HL-60 (cell line): ENCODE results near the gene PILRB.
"Not testable (repeated sequence)": the region's sequence is repeated elsewhere in the genome, so short reads cannot be mapped to it uniquely, and the experiment has no call there.

Experiments
- GABPA ChIP-seq: IDR thresholded peaks from 2 replicates; pipeline ENCODE4 v1.6.1; 2012; ENCODE audit warnings: low read depth
- POLR2AphosphoS5 ChIP-seq: IDR thresholded peaks from 2 replicates; pipeline ENCODE4 v1.6.1; 2012; ENCODE audit warnings: low read depth
- SPI1 ChIP-seq: IDR thresholded peaks from 2 replicates; pipeline ENCODE4 v1.6.1; 2012; ENCODE audit warnings: low read depth, mild to moderate bottlenecking, borderline replicate concordance
- TF ChIP-seq, protein P1 (sequence below): IDR thresholded peaks from one replicate; pipeline ENCODE4 v1.5.1; 2011; ENCODE audit warnings: low read length, control low read depth, inconsistent platforms; ENCODE audit not compliant: insufficient read depth
- TF ChIP-seq, protein P2 (sequence below): IDR thresholded peaks from 2 replicates; pipeline ENCODE4 v1.6.1; 2012; ENCODE audit warnings: low read depth; ENCODE audit not compliant: insufficient replicate concordance

DNA sequence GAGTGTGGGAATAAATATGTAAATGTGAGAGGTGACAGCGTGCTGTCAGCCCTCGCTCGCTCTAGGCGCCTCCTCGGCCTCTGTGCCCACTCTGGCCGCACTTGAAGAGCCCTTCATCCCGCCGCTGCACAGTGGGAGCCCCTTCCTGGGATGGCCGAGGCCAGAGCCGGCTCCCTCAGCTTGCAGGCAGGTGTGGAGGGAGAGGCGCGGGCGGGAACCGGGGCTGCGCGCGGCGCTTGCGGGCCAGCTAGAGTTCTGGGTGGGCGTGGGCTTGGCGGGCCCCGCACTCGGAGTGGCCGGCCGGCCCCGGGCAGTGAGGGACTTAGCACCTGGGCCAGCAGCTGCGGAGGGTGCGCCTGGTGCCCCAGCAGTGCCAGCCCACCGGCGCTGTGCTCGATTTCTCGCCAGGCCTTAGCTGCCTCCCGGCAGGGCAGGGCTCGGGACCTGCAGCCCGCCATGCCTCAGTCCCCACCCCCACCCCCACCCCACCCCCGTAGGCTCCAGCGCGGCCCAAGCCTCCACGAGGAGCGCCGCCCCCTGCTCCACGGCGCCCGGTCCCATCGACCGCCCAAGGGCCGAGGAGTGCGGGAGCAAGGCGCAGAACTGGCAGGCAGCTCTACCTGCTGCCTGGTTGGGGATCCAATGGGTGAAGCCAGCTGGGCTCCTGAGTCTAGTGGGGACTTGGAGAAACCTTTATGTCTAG lies 23.8 kb downstream of the PILRB start:
- TF ChIP-seq POLR2AphosphoS5, GABPA, SPI1: not testable (repeated sequence)
- TF ChIP-seq, protein P1, sequence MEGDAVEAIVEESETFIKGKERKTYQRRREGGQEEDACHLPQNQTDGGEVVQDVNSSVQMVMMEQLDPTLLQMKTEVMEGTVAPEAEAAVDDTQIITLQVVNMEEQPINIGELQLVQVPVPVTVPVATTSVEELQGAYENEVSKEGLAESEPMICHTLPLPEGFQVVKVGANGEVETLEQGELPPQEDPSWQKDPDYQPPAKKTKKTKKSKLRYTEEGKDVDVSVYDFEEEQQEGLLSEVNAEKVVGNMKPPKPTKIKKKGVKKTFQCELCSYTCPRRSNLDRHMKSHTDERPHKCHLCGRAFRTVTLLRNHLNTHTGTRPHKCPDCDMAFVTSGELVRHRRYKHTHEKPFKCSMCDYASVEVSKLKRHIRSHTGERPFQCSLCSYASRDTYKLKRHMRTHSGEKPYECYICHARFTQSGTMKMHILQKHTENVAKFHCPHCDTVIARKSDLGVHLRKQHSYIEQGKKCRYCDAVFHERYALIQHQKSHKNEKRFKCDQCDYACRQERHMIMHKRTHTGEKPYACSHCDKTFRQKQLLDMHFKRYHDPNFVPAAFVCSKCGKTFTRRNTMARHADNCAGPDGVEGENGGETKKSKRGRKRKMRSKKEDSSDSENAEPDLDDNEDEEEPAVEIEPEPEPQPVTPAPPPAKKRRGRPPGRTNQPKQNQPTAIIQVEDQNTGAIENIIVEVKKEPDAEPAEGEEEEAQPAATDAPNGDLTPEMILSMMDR = not testable (repeated sequence)
- TF ChIP-seq, protein P2, sequence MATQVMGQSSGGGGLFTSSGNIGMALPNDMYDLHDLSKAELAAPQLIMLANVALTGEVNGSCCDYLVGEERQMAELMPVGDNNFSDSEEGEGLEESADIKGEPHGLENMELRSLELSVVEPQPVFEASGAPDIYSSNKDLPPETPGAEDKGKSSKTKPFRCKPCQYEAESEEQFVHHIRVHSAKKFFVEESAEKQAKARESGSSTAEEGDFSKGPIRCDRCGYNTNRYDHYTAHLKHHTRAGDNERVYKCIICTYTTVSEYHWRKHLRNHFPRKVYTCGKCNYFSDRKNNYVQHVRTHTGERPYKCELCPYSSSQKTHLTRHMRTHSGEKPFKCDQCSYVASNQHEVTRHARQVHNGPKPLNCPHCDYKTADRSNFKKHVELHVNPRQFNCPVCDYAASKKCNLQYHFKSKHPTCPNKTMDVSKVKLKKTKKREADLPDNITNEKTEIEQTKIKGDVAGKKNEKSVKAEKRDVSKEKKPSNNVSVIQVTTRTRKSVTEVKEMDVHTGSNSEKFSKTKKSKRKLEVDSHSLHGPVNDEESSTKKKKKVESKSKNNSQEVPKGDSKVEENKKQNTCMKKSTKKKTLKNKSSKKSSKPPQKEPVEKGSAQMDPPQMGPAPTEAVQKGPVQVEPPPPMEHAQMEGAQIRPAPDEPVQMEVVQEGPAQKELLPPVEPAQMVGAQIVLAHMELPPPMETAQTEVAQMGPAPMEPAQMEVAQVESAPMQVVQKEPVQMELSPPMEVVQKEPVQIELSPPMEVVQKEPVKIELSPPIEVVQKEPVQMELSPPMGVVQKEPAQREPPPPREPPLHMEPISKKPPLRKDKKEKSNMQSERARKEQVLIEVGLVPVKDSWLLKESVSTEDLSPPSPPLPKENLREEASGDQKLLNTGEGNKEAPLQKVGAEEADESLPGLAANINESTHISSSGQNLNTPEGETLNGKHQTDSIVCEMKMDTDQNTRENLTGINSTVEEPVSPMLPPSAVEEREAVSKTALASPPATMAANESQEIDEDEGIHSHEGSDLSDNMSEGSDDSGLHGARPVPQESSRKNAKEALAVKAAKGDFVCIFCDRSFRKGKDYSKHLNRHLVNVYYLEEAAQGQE = not testable (repeated sequence)
